Dendritic cell treated with granulocyte-macrophage colony-stimulating factor and Interleukin-4, amounts not matched to agents 40 ng/mL and 50 ng/mL, for 4 days (primary cell): ENCODE results near the gene IKZF2.

Source experiments
- H3K27ac Mint-ChIP-seq: one replicate; pipeline ENCODE4 v1.8.0; 2022; ENCODE audit warnings: mild to moderate bottlenecking, mixed read lengths
- H3K27me3 Mint-ChIP-seq: one replicate; pipeline ENCODE4 v1.8.0; 2022; ENCODE audit warnings: mild to moderate bottlenecking, mixed read lengths
- H3K36me3 Mint-ChIP-seq: one replicate; pipeline ENCODE4 v1.8.0; 2022; ENCODE audit warnings: low read depth, mixed read lengths
- H3K4me1 Mint-ChIP-seq: one replicate; pipeline ENCODE4 v1.8.0; 2022; ENCODE audit warnings: low read depth, mixed read lengths
- H3K4me3 Mint-ChIP-seq: one replicate; pipeline ENCODE4 v1.8.0; 2022; ENCODE audit warnings: mild to moderate bottlenecking, moderate library complexity, mixed read lengths
- H3K9me3 Mint-ChIP-seq: one replicate; pipeline ENCODE4 v1.8.0; 2022; ENCODE audit warnings: mixed read lengths
- intact Hi-C: fragments of 100-400 bp; cut with micrococcal nuclease; formaldehyde crosslinking; loops from one replicate; pipeline ENCODE4 v1.15.0; 2022

IKZF2 gene

GRCh38 chr2:213068676-213069359 lies 82.6 kb downstream of the IKZF2 start:
- Mint-ChIP-seq H3K36me3 (no peaks in the 10 kb centered on the region), H3K27ac (no peak overlapping the region), H3K4me3 (no peak overlapping the region), H3K27me3 (no peaks in the 10 kb centered on the region), H3K9me3 (no peaks in the 10 kb centered on the region), H3K4me1 (peaks cover 5% of the 10 kb centered on the region)
- intact Hi-C loops, result no loop called here

DNA sequence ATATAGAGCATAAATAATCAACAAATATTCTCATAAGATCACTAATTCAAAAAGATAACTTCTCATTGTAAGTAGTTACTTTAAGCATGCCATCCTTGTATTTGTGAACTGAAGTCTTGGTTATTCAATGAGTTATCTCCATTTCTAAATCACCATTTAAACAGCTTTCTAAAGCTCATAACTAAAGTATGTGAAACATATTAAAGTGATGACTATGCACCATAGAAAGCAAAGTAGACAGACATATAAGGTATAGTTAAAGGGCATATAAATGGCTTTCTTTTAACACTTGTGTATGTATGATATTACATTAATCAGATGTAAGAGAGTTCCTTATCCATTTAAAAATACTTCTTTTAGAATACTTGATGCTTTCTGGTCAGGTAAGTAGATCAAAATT lies 83.5 kb downstream of the IKZF2 start:
- intact Hi-C loops, result no loop called here
- H3K4me1 Mint-ChIP-seq, result peaks cover 5% of the 10 kb centered on the region
- no peaks in the 10 kb centered on the region for H3K36me3 Mint-ChIP-seq
- H3K27me3 Mint-ChIP-seq, result no peaks in the 10 kb centered on the region
- no peak overlapping the region for H3K4me3 Mint-ChIP-seq
- no peaks in the 10 kb centered on the region for H3K9me3 Mint-ChIP-seq
- no peak overlapping the region for H3K27ac Mint-ChIP-seq

GRCh38 chr2:213066443-213066743 lies 85.0 kb downstream of the IKZF2 start:
- intact Hi-C loops, result no loop called here
- H3K4me1 Mint-ChIP-seq, result peaks cover 5% of the 10 kb centered on the region

DNA sequence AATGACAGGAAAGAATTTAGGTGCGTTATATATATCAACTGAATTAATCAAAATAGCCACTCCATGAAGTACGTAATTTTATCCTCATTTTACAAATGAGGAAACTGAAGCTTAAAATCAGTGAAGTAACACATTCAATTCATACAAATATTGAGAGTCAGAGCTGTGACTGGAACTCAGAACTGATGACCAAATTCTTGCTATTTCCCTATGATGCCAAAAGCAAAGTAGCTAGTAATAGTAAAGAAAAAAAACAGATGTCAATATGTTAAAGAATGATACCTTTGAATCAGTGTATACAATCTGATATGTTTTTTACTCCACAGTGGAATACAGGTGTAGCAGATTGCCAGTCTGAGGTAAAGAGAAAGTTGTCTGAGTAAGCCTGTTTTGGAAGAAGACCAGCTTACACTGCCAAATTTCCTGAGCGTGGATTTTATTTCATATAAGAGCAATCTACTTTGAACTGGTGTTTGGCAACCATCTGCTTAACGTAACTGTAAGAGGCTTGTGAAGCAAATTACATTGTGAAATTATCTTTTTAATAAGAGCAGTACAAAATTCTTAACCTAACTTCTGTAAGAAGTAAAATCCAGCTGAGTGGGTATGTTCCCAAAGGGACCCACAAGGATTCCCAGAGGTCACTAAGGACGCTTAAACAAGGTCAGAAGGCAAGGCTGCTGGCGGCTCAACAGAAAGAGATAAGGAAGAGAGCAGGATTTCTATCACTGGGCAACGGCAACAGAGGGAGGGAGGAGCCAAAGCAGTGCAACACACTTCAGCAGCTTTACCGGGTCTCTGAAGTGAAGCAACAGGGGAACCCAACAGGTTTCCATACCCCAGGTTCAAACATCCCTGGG lies 85.6 kb downstream of the IKZF2 start:
- H3K27me3 Mint-ChIP-seq, result no peaks in the 10 kb centered on the region
- H3K9me3 Mint-ChIP-seq, result no peaks in the 10 kb centered on the region
- intact Hi-C loops, result no loop called here
- no peak overlapping the region for H3K4me3 Mint-ChIP-seq
- peaks cover 5% of the 10 kb centered on the region for H3K4me1 Mint-ChIP-seq
- no peaks in the 10 kb centered on the region for H3K36me3 Mint-ChIP-seq
- no peak overlapping the region for H3K27ac Mint-ChIP-seq

More at GRCh38 chr2:213066443-213066743, 85.0 kb downstream of the IKZF2 start:
- H3K9me3 Mint-ChIP-seq, result no peaks in the 10 kb centered on the region
- no peak overlapping the region for H3K27ac Mint-ChIP-seq
- no peaks in the 10 kb centered on the region for H3K27me3 Mint-ChIP-seq
- H3K4me3 Mint-ChIP-seq, result no peak overlapping the region
- H3K36me3 Mint-ChIP-seq, result no peaks in the 10 kb centered on the region

DNA sequence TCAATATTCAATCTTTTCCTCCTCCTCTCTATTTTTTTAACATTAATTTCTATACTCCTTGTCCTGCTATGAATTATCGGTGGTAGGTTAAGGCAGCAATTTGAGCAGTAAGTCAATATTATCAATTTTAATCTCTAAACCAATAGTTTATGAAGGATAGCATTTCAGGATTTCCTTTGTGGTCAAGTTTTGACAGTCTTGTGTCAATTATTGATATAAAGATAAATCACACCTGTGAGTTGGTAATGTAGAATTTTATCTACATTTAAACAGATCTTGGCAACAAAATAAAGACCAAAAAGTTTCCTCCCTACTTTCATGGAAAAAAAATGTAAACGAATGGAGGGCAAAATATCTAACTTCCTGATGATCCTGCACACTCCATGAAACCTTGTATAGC lies 87.3 kb downstream of the IKZF2 start:
- Mint-ChIP-seq H3K9me3 (no peaks in the 10 kb centered on the region), H3K4me3 (no peak overlapping the region), H3K27me3 (no peaks in the 10 kb centered on the region), H3K4me1 (peaks cover 5% of the 10 kb centered on the region), H3K36me3 (no peaks in the 10 kb centered on the region), H3K27ac (no peak overlapping the region)
- intact Hi-C loops, result no loop called here

- Mint-ChIP-seq H3K27ac (no peak overlapping the region), H3K4me1 (no peaks in the 10 kb centered on the region), H3K27me3 (no peaks in the 10 kb centered on the region), H3K9me3 (no peaks in the 10 kb centered on the region), H3K36me3 (no peaks in the 10 kb centered on the region), H3K4me3 (no peak overlapping the region)
- intact Hi-C loops, result no loop called here
Observed at GRCh38 chr2:213057977-213058376, 93.4 kb downstream of the IKZF2 start.

- Mint-ChIP-seq H3K4me1 (no peaks in the 10 kb centered on the region), H3K9me3 (no peaks in the 10 kb centered on the region), H3K4me3 (no peak overlapping the region), H3K36me3 (no peaks in the 10 kb centered on the region), H3K27me3 (no peaks in the 10 kb centered on the region), H3K27ac (no peak overlapping the region)
- intact Hi-C loops, result no loop called here
Observed at GRCh38 chr2:213046431-213046830, 105.0 kb downstream of the IKZF2 start.

DNA sequence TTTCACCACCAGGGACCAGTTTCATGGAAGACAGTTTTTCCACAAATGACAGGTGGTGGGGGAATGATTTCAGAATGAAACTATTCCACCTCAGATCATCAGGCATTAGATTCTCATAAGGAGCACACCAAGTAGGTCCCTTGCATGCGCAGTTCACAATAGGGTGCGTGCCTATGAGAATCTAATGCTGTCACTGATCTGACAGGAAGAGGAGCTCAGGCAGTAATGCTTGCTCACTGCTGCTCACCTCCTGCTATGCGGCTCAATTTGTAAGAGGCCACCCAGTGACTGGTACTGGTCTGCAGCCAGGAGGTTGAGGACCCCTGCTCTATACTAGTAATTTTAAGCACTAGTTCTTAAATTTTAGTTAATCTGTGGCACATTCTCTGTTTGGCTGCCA lies 107.8 kb downstream of the IKZF2 start:
- H3K4me1 Mint-ChIP-seq, result no peaks in the 10 kb centered on the region

GRCh38 chr2:213042262-213042661 lies 109.2 kb downstream of the IKZF2 start:
- intact Hi-C loops, result no loop called here
- H3K27me3 Mint-ChIP-seq, result no peaks in the 10 kb centered on the region
- H3K4me3 Mint-ChIP-seq, result no peak overlapping the region
- no peaks in the 10 kb centered on the region for H3K9me3 Mint-ChIP-seq
- no peak overlapping the region for H3K27ac Mint-ChIP-seq
- no peaks in the 10 kb centered on the region for H3K4me1 Mint-ChIP-seq
- H3K36me3 Mint-ChIP-seq, result no peaks in the 10 kb centered on the region

More for the DNA sequence above, 107.8 kb downstream of the IKZF2 start:
- no peak overlapping the region for H3K4me3 Mint-ChIP-seq
- H3K27ac Mint-ChIP-seq, result no peak overlapping the region
- H3K9me3 Mint-ChIP-seq, result no peaks in the 10 kb centered on the region
- no peaks in the 10 kb centered on the region for H3K36me3 Mint-ChIP-seq
- no peaks in the 10 kb centered on the region for H3K27me3 Mint-ChIP-seq
- intact Hi-C loops, result no loop called here

- H3K4me1 Mint-ChIP-seq, result no peaks in the 10 kb centered on the region
- intact Hi-C loops, result no loop called here
- no peak overlapping the region for H3K27ac Mint-ChIP-seq
- H3K4me3 Mint-ChIP-seq, result no peak overlapping the region
- no peaks in the 10 kb centered on the region for H3K9me3 Mint-ChIP-seq
- H3K27me3 Mint-ChIP-seq, result no peaks in the 10 kb centered on the region
- H3K36me3 Mint-ChIP-seq, result no peaks in the 10 kb centered on the region
Observed at GRCh38 chr2:213036836-213037235, 114.6 kb downstream of the IKZF2 start.

DNA sequence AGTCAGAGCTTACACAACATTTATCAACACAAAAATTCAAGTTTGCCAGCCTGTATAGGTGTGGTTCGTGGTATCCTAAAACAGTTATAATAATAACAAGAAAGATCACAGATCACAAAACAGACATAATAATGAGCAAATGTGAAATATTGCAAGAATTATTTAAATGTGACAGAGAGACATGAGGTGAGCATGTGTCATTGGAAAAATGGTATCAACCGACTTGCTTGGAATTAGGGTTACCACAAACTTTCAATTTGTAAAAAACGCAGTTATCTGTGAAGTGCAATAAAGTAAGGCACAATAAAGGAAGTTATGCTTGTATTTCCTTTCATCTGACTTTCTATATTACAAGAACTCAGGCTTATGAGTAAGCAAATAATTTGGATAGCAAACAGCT lies 116.8 kb downstream of the IKZF2 start:
- H3K4me3 Mint-ChIP-seq, result no peak overlapping the region
- H3K27ac Mint-ChIP-seq, result no peak overlapping the region

GRCh38 chr2:213032607-213033006 lies 118.8 kb downstream of the IKZF2 start:
- no peaks in the 10 kb centered on the region for H3K36me3 Mint-ChIP-seq
- H3K4me1 Mint-ChIP-seq, result no peaks in the 10 kb centered on the region
- no peak overlapping the region for H3K27ac Mint-ChIP-seq
- intact Hi-C loops, result no loop called here
- H3K27me3 Mint-ChIP-seq, result no peaks in the 10 kb centered on the region
- H3K4me3 Mint-ChIP-seq, result no peak overlapping the region
- no peaks in the 10 kb centered on the region for H3K9me3 Mint-ChIP-seq

More for the DNA sequence above, 116.8 kb downstream of the IKZF2 start:
- Mint-ChIP-seq H3K27me3 (no peaks in the 10 kb centered on the region), H3K36me3 (no peaks in the 10 kb centered on the region), H3K9me3 (no peaks in the 10 kb centered on the region), H3K4me1 (no peaks in the 10 kb centered on the region)
- intact Hi-C loops, result no loop called here

GRCh38 chr2:213022987-213023386 lies 128.4 kb downstream of the IKZF2 start:
- H3K4me1 Mint-ChIP-seq, result no peaks in the 10 kb centered on the region
- no peaks in the 10 kb centered on the region for H3K27me3 Mint-ChIP-seq
- intact Hi-C loops, result no loop called here
- H3K9me3 Mint-ChIP-seq, result no peaks in the 10 kb centered on the region
- no peak overlapping the region for H3K27ac Mint-ChIP-seq
- H3K36me3 Mint-ChIP-seq, result no peaks in the 10 kb centered on the region
- H3K4me3 Mint-ChIP-seq, result no peak overlapping the region

DNA sequence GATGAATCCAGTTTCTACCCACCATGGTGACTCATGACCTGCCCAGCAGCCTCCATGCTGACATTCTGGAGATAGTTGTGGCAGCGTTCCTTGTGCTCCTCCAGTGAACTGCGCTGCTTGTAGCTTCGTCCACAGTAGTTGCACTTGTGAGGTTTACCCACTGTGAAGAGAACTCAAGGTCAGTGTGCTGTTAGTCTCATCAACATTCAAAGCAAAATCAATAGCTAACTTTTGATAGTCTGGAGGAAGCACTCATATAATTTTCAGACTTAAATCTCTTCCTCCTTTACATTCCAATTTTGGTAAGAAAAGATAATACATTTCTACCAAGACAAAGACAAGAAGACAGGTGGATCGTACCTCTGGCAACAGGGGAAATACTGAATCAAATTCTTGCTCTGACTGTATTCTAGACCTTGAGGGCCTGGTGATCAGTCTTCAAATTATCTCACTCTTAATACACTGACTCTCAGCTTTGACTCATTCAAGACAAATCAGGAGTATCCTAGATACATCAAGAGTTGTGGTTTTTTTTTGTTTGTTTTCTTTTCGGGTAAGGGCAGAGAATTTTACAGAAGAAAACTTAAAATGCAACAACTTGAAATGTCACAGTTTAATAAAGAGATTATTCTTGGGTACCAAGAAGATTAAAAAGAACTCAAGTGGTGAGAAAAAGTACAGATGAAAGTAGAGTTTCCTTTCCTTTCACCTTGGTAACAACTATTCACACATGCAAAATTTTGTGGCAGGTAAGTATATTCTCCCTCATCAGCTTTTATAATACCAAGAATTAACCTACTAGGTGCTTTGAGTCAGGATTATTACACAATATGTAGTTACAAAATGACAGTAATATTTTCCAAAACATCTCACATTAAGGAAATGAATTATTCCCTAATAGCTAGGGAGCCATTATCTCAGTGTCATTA lies 129.2 kb downstream of the IKZF2 start:
- H3K27me3 Mint-ChIP-seq, result no peaks in the 10 kb centered on the region
- H3K4me1 Mint-ChIP-seq, result no peaks in the 10 kb centered on the region
- no peak overlapping the region for H3K4me3 Mint-ChIP-seq
- intact Hi-C loops, result no loop called here
- H3K36me3 Mint-ChIP-seq, result no peaks in the 10 kb centered on the region
- no peak overlapping the region for H3K27ac Mint-ChIP-seq
- no peaks in the 10 kb centered on the region for H3K9me3 Mint-ChIP-seq
